NCI-H1694 (cell line): Measurements from ENCODE around the gene IL2RA.
"Not testable (repeated sequence)": the region's sequence is repeated elsewhere in the genome, so short reads cannot be mapped to it uniquely, and the experiment has no call there.

Experiments used
- DNase-seq: peaks from one replicate; lab custom pipeline; 2025; lab: John Stamatoyannopoulos, UW

The IL2RA gene

DNA sequence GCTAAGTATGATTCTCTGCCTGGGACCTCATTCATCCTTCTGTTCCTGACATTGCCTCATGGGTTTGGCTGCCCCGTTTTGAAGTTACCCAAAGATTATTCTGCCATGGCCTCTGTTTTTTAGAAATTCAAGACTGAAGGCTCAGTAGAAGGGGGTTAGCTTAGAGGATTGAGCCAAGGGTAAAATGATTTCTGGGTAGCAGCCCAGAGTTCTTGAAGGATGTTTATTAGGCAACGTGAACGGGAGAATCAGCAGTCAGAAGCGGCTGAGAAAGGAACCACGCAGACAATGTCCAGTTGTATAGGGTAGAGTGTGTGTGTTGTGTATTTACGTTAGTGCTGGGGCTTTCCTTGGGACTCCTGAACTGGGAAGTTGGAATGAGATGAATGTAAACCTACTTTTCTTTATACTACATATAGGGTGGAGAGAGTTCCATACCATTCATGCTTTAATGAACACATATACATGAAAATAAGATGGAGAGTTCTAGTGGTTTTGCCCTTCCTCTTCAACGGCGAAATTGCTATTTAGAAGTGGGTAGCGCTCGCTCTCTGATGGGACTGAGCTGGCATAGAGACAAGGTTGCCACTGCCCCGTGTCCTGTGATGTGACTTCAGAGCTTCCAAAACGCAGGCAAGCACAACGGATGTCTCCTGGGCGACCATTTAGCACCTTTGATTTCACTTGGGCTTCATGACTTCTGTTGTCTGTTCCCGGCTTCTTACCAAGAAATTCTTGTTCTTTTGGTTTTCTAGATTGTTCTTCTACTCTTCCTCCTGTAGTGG, 49.9 kb downstream of the IL2RA start:
- DNase-seq, result no peak

GRCh38 chr10:6011558-6011957, 50.6 kb downstream of the IL2RA start:
- DNase-seq, result no peak

DNA sequence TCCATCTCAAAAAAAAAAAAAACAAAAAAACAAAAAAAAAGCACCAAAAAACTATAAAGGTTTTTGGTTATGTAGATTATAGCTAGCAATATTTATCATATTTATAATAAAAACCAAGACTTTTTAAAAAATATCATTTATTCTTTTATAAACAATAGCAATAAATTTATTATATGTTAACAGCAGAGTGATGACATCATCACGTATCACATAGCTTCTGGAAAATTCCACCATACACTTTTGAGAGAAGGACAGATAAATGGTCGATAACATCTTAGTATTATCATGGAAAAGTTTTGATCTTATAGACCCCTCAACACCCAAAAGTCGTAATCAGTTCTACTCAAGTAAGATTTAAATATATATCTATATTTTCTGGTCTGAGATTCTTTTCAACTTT, 51.6 kb downstream of the IL2RA start:
- no peak for DNase-seq

GRCh38 chr10:6009961-6010360, 52.2 kb downstream of the IL2RA start:
- no peak for DNase-seq

GRCh38 chr10:6009150-6009549, 53.0 kb downstream of the IL2RA start:
- DNase-seq, result no peak

DNA sequence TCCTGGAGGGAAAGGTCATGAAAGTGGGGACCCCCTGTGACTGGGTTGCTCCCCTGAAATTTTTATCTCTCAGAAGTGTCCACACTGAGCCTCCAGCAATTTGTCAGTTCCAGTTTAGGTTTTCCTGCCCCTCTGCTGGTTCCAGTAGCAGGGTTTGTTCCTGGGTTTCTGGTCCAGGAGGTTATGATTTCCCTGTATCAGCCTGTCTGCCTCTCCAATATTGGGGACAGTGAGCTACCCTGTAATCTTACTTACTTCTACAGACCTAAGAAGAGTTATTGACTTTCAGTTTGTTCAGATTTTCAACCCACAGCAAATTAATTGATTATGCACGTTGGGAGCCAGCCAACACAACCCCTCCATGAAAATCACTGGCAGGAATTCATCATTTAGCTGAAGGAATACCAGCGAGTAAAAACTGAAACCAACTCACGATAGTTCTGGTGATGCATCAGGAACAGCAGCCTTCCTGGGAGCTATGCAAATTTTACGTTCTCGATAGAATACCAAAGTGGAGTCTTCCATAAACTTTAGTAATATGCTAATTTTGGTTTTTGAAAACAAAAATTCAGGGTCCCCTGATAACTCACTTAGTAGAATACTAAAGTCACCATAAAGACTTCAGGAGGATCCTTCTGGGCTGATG, 53.5 kb downstream of the IL2RA start:
- no peak for DNase-seq

- DNase-seq, result no peak
Measured at GRCh38 chr10:6006991-6007390, 55.2 kb downstream of the IL2RA start.

- no peak for DNase-seq
Measured at GRCh38 chr10:6006546-6006945, 55.6 kb downstream of the IL2RA start.

- no peak for DNase-seq
Measured at GRCh38 chr10:6005856-6006395, 56.2 kb downstream of the IL2RA start.

DNA sequence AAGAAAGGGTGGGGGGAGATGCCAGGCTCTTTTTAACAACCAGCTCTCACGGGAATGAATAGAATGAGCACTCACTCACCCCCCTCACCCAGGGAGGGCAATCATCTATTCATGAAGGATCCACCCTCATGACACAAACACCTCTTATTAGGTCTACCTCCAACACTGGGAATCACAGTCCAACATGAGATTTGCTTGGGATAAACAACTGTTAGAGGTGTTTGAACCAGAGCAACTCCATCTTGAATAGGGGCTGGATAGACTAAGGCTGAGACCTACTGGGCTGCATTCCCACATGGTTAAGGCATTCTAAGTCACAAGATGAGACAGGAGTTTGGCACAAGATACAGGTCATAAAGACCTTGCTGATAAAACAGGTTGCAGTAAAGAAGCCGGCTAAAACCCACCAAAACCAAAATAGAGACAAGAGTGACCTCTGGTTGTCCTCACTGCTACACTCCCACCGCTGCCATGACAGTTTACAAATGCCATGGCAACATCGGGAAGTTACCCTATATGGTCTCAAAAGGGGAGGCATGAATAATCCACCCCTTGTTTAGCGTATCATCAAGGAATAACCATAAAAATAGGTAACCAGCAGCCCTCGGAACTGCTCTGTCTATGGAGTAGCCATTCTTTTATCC, 56.9 kb downstream of the IL2RA start:
- DNase-seq, result not testable (repeated sequence)

DNA sequence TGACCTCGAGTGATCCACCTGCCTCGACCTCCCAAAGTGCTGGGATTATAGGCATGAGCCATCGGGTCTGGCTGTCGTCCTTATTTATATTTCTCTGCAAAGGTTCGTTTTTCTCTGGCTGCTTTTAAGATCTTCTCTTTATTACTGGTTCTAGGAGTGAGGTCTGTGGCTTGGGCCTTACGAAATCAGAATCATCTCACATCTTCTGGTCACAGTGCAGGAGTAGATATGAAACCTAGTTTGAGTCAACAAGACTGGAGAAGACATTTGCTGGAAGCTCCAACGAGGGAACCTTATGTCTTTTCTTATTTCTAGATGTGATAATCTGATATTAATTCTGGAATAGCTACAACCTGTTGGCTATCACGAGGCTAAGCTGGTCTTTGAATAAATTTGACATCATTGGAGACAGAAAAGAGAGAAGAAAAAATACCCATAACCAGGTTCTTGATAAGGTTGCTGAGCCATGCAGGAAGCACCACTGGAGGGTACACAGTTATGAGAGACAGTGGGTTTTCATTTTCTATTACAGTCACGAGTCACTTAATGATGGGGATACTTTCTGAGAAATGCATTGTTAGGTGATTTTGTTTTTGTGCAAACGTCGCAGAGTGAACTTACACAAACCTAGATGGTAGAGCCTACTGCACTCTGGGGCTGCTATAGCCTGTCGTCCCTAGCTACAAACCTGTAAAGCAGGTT, 59.2 kb downstream of the IL2RA start:
- DNase-seq, result no peak

DNA sequence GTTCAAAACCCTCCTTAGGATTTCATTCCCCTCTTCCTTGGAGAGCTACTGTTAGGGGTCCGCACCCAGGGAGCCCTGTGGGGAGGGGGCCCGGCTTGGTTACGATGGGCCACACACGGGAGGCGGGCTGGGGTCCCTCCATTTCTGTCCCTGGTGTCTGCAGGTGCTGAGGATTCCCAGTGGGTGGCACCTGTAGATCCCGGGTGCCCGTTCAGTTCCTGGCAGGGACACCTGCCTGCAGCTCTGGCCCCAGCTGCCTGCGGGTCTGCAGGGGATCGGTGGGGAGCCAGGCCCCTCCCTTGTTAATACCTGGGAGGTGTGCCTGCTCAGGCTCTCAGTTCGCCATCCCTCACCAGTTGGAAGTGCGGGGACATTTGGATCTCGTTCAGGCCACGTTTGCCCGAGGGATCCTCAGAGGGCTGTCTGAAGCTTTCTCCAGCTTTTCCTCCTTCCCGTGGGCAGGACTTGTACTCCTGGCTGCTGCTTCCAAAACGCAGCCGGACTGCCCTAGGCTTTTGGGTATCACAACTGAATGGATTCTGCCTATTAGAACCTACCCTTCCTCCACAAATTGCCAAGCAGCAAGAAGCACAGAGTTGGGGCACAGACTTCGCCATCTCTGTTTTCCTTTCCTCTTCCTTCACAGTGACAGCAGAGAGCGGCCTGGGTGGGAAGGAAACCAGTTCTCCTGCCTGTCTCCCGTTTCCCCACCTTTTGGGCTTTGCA, 62.6 kb downstream of the IL2RA start:
- DNase-seq, result no peak

DNA sequence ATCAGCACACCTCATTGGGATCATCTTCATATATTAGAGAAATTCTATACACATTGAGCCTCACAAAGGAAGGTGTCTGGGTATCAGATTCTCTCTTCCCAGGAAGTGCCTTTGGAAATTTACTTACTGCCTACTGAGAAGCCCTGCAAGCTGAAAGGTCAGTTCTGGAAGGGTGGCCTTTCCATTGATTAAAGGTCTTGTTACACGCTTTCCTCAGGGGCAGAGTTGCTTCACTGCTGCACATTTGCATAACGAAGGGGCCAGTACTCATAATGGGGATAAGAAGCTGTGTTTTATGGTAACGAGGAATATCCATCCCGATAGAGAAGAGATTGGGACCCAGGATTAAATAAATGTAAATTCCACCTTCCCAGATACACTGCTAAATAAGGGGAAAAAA, 65.5 kb downstream of the IL2RA start:
- no peak for DNase-seq

DNA sequence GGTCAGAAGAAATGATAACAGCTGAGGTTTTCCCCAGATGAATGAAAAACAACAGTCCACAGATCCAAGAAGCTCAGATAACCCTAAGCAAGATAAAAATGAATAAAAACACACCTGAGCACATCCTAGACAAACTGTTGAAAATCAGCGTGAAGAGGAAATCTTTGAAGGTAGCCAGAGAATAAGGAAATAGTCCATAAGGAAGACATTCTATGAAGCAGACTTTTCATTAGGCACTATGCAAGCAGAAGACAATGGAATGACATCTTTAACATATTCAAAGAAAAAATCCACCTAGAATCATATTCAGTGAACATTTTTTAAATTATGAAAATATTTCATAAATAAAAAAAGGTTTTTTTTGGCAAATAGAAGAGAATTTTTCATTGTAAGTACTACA, 69.8 kb downstream of the IL2RA start:
- DNase-seq, result no peak

DNA sequence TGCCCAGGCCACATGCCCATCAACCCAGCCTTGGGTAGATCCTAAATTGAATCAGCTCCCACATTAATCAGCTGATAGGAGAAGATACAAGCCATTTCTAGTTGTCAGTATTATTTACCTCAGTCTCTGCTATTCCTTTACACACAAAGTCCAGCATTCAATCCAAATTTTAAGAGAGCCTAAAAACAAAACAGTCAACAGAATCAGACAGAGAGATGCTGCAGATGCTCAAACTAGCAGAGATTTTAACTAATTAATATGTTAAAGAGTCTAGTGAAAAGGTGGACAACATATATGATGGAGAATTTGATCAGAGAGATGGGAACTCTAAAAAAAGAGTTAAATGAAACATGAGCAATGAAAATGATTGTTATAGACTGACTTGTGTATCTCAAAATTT, 70.5 kb downstream of the IL2RA start:
- no peak for DNase-seq

- no peak for DNase-seq
Measured at GRCh38 chr10:5989756-5990155, 72.4 kb downstream of the IL2RA start.

- DNase-seq, result no peak
Measured at GRCh38 chr10:5988336-5988920, 73.7 kb downstream of the IL2RA start.

DNA sequence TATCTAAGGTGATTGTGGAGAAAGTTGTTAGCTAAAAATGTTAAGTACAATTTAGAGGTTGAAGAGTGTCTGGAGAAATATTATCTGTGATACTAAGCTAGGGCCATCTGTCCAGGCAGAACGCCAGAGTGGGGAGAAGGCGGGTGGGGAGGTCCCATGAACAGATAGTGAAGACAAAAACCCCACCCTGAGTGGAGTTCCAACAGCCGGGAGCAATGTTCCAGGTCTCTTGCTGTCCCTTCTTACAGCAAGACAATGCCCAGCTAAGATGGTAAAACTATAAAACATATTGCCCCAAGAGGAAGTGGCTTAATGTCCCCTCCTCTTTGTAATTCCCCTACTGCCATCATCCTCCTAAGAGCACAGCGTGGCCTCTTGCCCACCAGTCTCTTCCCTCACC, 74.4 kb downstream of the IL2RA start:
- DNase-seq, result no peak

DNA sequence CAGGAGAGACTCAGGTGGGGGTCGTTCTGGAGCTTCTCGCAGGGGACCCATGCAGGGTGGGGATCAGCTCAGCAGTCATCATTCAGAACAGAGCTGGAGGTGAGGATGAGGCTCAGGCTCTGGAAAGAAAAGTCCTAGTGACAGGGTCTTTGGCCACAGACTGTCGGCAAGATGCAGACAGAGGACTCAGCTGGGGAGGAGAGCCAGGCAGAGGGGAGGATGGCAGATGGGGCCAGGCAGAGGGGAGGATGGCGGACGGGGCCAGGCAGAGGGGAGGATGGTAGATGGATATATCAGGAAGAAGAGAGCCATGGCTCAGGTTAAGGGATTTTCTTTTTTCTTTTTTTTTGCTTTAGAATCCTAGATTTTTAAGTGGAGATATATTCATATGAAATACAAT, 77.1 kb downstream of the IL2RA start:
- no peak for DNase-seq

GRCh38 chr10:5983774-5984173, 78.4 kb downstream of the IL2RA start:
- no peak for DNase-seq

DNA sequence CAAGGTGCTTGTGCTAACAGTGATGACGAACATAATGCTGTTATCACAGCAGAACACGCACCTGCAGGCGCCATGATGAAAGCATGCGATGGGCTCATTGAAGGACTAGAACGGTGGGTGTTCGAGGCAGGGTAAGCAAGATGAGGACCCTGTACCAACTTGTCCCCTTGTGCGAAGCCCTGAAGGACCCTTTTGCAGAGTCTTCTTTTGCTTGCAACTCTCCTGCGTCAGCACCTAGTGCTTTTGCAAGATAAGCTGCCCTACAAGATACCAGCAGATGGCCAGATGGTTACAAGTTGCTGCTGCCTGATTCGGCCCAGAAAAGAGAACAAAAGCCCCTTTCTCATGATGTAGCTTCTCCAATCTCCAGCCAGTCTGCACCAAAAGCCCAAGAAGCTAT, 80.6 kb downstream of the IL2RA start:
- no peak for DNase-seq

- no peak for DNase-seq
Measured at GRCh38 chr10:5978230-5978489, 84.0 kb downstream of the IL2RA start.
